ENCODE measurements around the gene CLEC20A. TPM values are rescaled to one million over a fixed set of nuclear protein-coding genes. Genes with fewer than 3 reads are reported as not detected.

Gene CLEC20A
- total and polyA plus RNA-seq, 9 of the 15 experiments (the other 6 are each of a cell fraction or from before 2014, with no cell fraction given) = not detected

GRCh38 chr1:178506669-178507068 is 9.9 kb upstream of the CLEC20A start (continued):
- TF ChIP-seq CEBPZ (IDR thresholded peaks at IDR 0.05; ENCODE audit: borderline replicate concordance, low read depth, low read length) = no peak
- TF ChIP-seq TBP (optimal IDR thresholded peaks at IDR 0.05; ENCODE audit: low read depth, low read length) = no peak
- peak; percentile 50; the same call in 1 of the 2 replicates for TF ChIP-seq ZNF766 (CRISPR knock-in tag; conservative IDR thresholded peaks at IDR 0.05)
- TF ChIP-seq TAL1 (IDR thresholded peaks at IDR 0.05) = peak; percentile 42; the same call in 1 of the 2 replicates
- peak; percentile 76 for TF ChIP-seq TCF3 (CRISPR knock-in tag; IDR thresholded peaks at IDR 0.05)
- TF ChIP-seq KHSRP (IDR thresholded peaks at IDR 0.05) = no peak
- no peak for TF ChIP-seq EP300 (IDR thresholded peaks at IDR 0.05; ENCODE audit: low read length)
- no peak for TF ChIP-seq KAT7 (CRISPR knock-in tag; IDR thresholded peaks at IDR 0.05; ENCODE audit: borderline replicate concordance)
- no peak for TF ChIP-seq ATF7 (IDR thresholded peaks at IDR 0.05)
- TF ChIP-seq MXI1 (IDR thresholded peaks at IDR 0.05; ENCODE audit: low read depth, low read length) = no peak
- no peak for TF ChIP-seq ELK3 (CRISPR knock-in tag; IDR thresholded peaks at IDR 0.05)
- TF ChIP-seq SP1 (CRISPR knock-in tag; IDR thresholded peaks at IDR 0.05) = no peak
- TF ChIP-seq ETV5 (CRISPR knock-in tag; IDR thresholded peaks at IDR 0.05; ENCODE audit: low read depth) = 0 out of 2 replicates have a peak, but pooled peaks have one; percentile 19
- TF ChIP-seq ZNF518B (CRISPR knock-in tag; IDR thresholded peaks at IDR 0.05) = no peak
- TF ChIP-seq FOS (IDR thresholded peaks at IDR 0.05; ENCODE audit: extremely low read depth, insufficient read length) = no peak
- TF ChIP-seq ZBTB2 (IDR thresholded peaks at IDR 0.05) = no peak
- TF ChIP-seq E2F8 (IDR thresholded peaks at IDR 0.05; ENCODE audit: low read depth, partially characterized antibody) = no peak

Data from K562 (cell line).